HepG2 (cell line): ENCODE data around the gene PIK3R1. TPM values are rescaled to one million over a fixed set of nuclear protein-coding genes. Genes with fewer than 3 reads are reported as not detected.

Experiments used
- ATAC-seq: fragments of 200-7000 bp; cut with Tn5 transposase; 3 replicates; pipeline ENCODE4 v1.9.1; 2020; ENCODE audit warnings: mild to moderate bottlenecking, moderate library complexity
- BruUV-seq: library from RNA; stranded (reverse); fragments of 400-500 nt; replicated peaks from 2 replicates; lab custom pipeline; 2021; lab: Mats Ljungman, UMichigan
- CTCF ChIA-PET: fragments of 300-600 bp; formaldehyde crosslinking; extraction: SDS; loops from one replicate; lab custom pipeline; 2021; ENCODE audit warnings: low total read pairs, inconsistent platforms, low intra/inter-chr PET ratio; lab: Yijun Ruan, JAX
- POLR2A ChIA-PET: fragments of 350-600 bp; sonication (Branson Sonifier 250); formaldehyde crosslinking; loops from one replicate; lab custom pipeline; 2020; ENCODE audit warnings: antibody characterized with exemption, inconsistent platforms; lab: Yijun Ruan, JAX
- DNase-seq: peaks from one replicate; pipeline ENCODE4 v3.0.0-alpha.2; 2015; ENCODE audit warnings: low spot score
- FAIRE-seq: peaks from 3 replicates; lab custom pipeline; 2011; peaks lifted over from hg19 to GRCh38; lab: Jason Lieb, UNC
- H2AFZ ChIP-seq: one replicate; pipeline ENCODE4 v1.6.1; 2011; ENCODE audit warnings: low read length, inconsistent platforms
- H3K27ac ChIP-seq: fragments of 300-600 bp; 3 replicates; pipeline ENCODE4 v1.8.0; 2011; ENCODE audit warnings: mixed run types, mild to moderate bottlenecking, mixed read lengths, low read length, inconsistent platforms; ENCODE audit not compliant: insufficient read depth; ENCODE audit errors: extremely low read length
- H3K27me3 ChIP-seq, 2 experiments: fragments of 200-600 bp in 1 of 2; 2 replicates in 1 of 2; 3 replicates in 1 of 2; pipeline versions ENCODE4 v1.6.0 to v1.8.0; 2011; ENCODE audit warnings: low read length in 2 of 2, mild to moderate bottlenecking in 2 of 2, moderate library complexity in 2 of 2, inconsistent platforms in 1 of 2; ENCODE audit not compliant: insufficient read depth in 2 of 2, control insufficient read depth in 1 of 2
- H3K36me3 ChIP-seq, 2 experiments: fragments of 200-600 bp in 1 of 2; replicated peaks in 1 of 2; 2 replicates in 1 of 2; 3 replicates in 1 of 2; pipeline versions ENCODE4 v1.5.1 to v1.8.0; 2011; ENCODE audit warnings: low read length in 2 of 2, inconsistent platforms in 1 of 2; ENCODE audit not compliant: insufficient read depth in 2 of 2, control insufficient read depth in 1 of 2
- H3K4me1 ChIP-seq: 2 replicates; pipeline ENCODE4 v1.5.1; 2012; ENCODE audit warnings: low read length, inconsistent platforms; ENCODE audit not compliant: insufficient read depth
- H3K4me2 ChIP-seq: 2 replicates; pipeline ENCODE4 v1.6.0; 2011; ENCODE audit warnings: low read depth, low read length, inconsistent platforms
- H3K4me3 ChIP-seq, 3 experiments: fragments of 200-600 bp in 1 of 3; sonication (generic), shearing (Covaris generic) in 1 of 3; replicated peaks in 1 of 3; 2 replicates each; pipeline ENCODE4 v1.5.1; 2011 to 2016; ENCODE audit warnings: low read length in 3 of 3, inconsistent platforms in 2 of 3, low read depth in 2 of 3, mild to moderate bottlenecking in 2 of 3, control low read depth in 1 of 3, mixed read lengths in 1 of 3; ENCODE audit not compliant: insufficient read depth in 1 of 3
- H3K79me2 ChIP-seq: one replicate; pipeline ENCODE4 v1.6.1; 2011; ENCODE audit warnings: low read length, inconsistent platforms; ENCODE audit not compliant: insufficient read depth
- H3K9ac ChIP-seq: 2 replicates; pipeline ENCODE4 v1.6.0; 2011; ENCODE audit warnings: mild to moderate bottlenecking, low read depth, low read length, inconsistent platforms; ENCODE audit not compliant: insufficient read depth
- H3K9me3 ChIP-seq: 2 replicates; pipeline ENCODE4 v1.5.1; 2012; ENCODE audit warnings: mild to moderate bottlenecking, low read length
- H4K20me1 ChIP-seq: 2 replicates; pipeline ENCODE4 v1.6.0; 2011; ENCODE audit warnings: inconsistent platforms, mild to moderate bottlenecking, low read length, moderate library complexity; ENCODE audit not compliant: insufficient read depth
- ATM ChIP-seq: fragments of 450-650 bp; IDR thresholded peaks from 2 replicates; pipeline ENCODE4 v1.7.1; 2017; ENCODE audit warnings: mild to moderate bottlenecking, borderline replicate concordance
- ATRX ChIP-seq: sonication (generic); formaldehyde crosslinking; IDR thresholded peaks from 2 replicates; pipeline ENCODE4 v1.4.0; 2020; ENCODE audit warnings: missing genetic modification reagents, borderline replicate concordance
- BRCA1 ChIP-seq: sonication (generic); formaldehyde crosslinking; IDR thresholded peaks from 2 replicates; pipeline ENCODE4 v1.4.0; 2020; ENCODE audit warnings: missing genetic modification reagents
- CREB1 ChIP-seq, 2 experiments: fragments of 450-650 bp in 1 of 2; IDR thresholded peaks; 2 replicates each; pipeline ENCODE4 v1.6.1; 2016 to 2017; ENCODE audit warnings: control low read depth in 1 of 2, mild to moderate bottlenecking in 1 of 2, missing compliant biosample characterization in 1 of 2, missing genetic modification characterization in 1 of 2
- MEIS1 ChIP-seq: sonication (generic); formaldehyde crosslinking; IDR thresholded peaks from 2 replicates; pipeline ENCODE4 v1.9.0; 2021; ENCODE audit warnings: mild to moderate bottlenecking, missing genetic modification reagents, moderate library complexity, borderline replicate concordance
- NCOR1 ChIP-seq: fragments of 200-600 bp; sonication (generic); IDR thresholded peaks from 2 replicates; pipeline ENCODE4 v1.7.0; 2017; ENCODE audit warnings: antibody characterized with exemption, low read length, borderline replicate concordance
- RARA ChIP-seq: IDR thresholded peaks from 2 replicates; pipeline ENCODE4 v1.6.1; 2016; ENCODE audit warnings: missing genetic modification reagents, missing compliant biosample characterization
- SOX6 ChIP-seq, 2 experiments: fragments of 450-650 bp in 1 of 2; sonication (generic) in 1 of 2; formaldehyde crosslinking in 1 of 2; IDR thresholded peaks; 2 replicates each; pipeline versions ENCODE4 v1.4.0 to v1.6.1; 2017 to 2020; ENCODE audit warnings: antibody characterized with exemption in 1 of 2, mild to moderate bottlenecking in 1 of 2, missing genetic modification reagents in 1 of 2
- ZBTB42 ChIP-seq: sonication (generic); formaldehyde crosslinking; IDR thresholded peaks from 2 replicates; pipeline ENCODE4 v1.5.0; 2020; ENCODE audit warnings: mild to moderate bottlenecking, missing genetic modification reagents
- ZNF136 ChIP-seq: sonication (generic); formaldehyde crosslinking; IDR thresholded peaks from 2 replicates; pipeline ENCODE4 v1.8.1; 2022; ENCODE audit warnings: low read depth, mild to moderate bottlenecking, moderate library complexity, missing genetic modification reagents
- ZNF230 ChIP-seq: sonication (generic); formaldehyde crosslinking; IDR thresholded peaks from 2 replicates; pipeline ENCODE4 v1.4.0; 2020; ENCODE audit warnings: mild to moderate bottlenecking, missing genetic modification reagents
- ZNF629 ChIP-seq: sonication (generic); formaldehyde crosslinking; conservative IDR thresholded peaks from 2 replicates; pipeline ENCODE4 v1.5.0; 2020; ENCODE audit warnings: missing genetic modification reagents
- WGBS: methylation state at CpG from one replicate; pipeline ENCODE4 v1.1.6; 2017; ENCODE audit warnings: low lambda C conversion rate; 5-methylcytosine and 5-hydroxymethylcytosine counted together
- in situ Hi-C: cut with HindIII; loops from 2 replicates; pipeline ENCODE4 v1.10.0; 2017; ENCODE audit warnings: low pct_unique_long_range_greater_than_20kb; ENCODE audit not compliant: extremely low pct_ligation_motif_present
- intact Hi-C: fragments of 100-400 bp; cut with micrococcal nuclease; formaldehyde crosslinking; loops from one replicate; pipeline ENCODE4 v1.10.0; 2022; ENCODE audit not compliant: unreplicated experiment
- polyA plus RNA-seq, 8 experiments: library from polyadenylated mRNA; depleted of rRNA in 3 of 8; stranded (reverse) in 7 of 8; unstranded in 1 of 8; fragments of >200 nt; fragmentation: Illumina TruSeq in 4 of 8; extraction: Trizol in 4 of 8; gene quantifications; 2 replicates each; pipeline versions ENCODE4 v1.2.1 to v1.2.3, GENCODE V29; 2011 to 2016; ENCODE audit warnings: low read depth in 4 of 8, missing spikeins in 1 of 8, mixed read lengths in 1 of 8; ENCODE audit not compliant: insufficient read depth in 1 of 8
- total RNA-seq, 5 experiments: library from RNA; depleted of rRNA; stranded (reverse); fragments of >200 nt; fragmentation: Illumina TruSeq; extraction: Trizol; gene quantifications; 2 replicates each; pipeline ENCODE4 v1.2.3, GENCODE V29; 2016; ENCODE audit warnings: low read depth in 1 of 5
- TF ChIP-seq, protein P1 (sequence below): sonication (generic); formaldehyde crosslinking; IDR thresholded peaks from 2 replicates; pipeline ENCODE4 v1.9.0; 2021; ENCODE audit warnings: missing genetic modification reagents, borderline replicate concordance
- TF ChIP-seq, protein P2 (sequence below): sonication (generic); formaldehyde crosslinking; IDR thresholded peaks from 2 replicates; pipeline ENCODE4 v1.8.1; 2023; ENCODE audit warnings: mild to moderate bottlenecking, missing genetic modification reagents
- TF ChIP-seq, protein P3 (sequence below): sonication (generic); formaldehyde crosslinking; conservative IDR thresholded peaks from 2 replicates; pipeline ENCODE4 v1.4.0; 2020; ENCODE audit warnings: mild to moderate bottlenecking, missing genetic modification reagents, moderate library complexity

The PIK3R1 gene
- total and polyA plus RNA-seq, 2 of the 13 experiments (the other 11 are each of a cell fraction or from before 2014, with no cell fraction given): 8.4 to 21.3 TPM

DNA sequence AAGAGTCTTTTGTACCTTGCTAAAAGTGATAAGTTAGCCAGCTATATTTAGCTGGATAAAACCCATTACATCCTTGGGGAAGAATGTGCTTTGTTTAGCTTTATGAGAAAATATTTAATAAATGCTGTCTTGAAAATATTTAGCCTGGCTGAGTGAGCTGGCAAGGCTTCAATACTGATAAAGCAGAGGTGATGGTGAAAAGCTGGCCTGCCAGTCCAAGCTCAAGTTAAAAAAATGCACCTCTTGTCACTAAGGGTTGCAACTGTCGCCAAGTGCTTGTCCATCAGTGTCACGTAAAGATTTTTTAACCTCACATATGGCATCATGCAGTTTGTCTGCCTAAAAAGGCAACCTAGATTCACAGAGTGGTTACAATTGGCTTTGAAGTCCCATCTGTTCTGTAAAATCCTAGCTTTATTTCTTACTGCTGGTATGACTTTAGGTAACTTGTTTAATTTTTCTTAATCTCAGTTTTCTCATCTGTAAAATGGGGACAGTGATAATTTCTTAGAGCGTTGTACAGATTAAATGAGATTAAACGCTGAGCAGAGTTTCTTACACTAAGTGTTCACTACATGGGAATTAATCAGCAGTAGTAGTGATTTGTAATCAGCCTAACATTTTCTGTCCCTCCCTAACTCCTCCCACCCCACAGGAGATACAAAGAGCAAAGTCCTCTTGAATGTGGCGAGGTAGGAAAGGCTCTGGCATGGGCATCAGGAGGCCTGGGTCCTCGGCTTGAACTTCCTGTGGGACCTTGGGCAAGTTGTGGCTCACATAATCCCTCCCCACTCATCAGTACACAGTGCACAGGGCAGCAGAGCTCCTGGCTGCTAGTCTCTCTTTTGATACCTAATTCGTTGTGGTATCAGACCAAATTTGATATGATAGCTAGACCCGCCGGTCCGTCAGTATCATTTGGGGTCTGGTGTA, 48.7 kb downstream of the PIK3R1 start:
- BruUV-seq: no TSS peak
- H3K36me3 ChIP-seq: no peaks in the 10 kb centered on the region
- H4K20me1 ChIP-seq: no peaks in the 10 kb centered on the region; the same call in 1 of the 2 replicates
- no peak overlapping the region for H2AFZ ChIP-seq
- WGBS: 50% methylated on average over 6 of the region's 10 CpGs
- H3K9me3 ChIP-seq: no peaks in the 10 kb centered on the region
- H3K27ac ChIP-seq: peak overlapping the region; percentile 62
- in situ Hi-C loops: no loop called here
- POLR2A ChIA-PET: no interaction called here
- no peak overlapping the region for H3K9ac ChIP-seq
- intact Hi-C loops: no loop called here
- no peaks in the 10 kb centered on the region for H3K27me3 ChIP-seq
- peak overlapping the region; percentile 46 for H3K4me2 ChIP-seq
- CTCF ChIA-PET: no interaction called here
- peak overlapping the region in 1 of 3 experiments; percentile 7; a peak in 1 of 6 replicates for H3K4me3 ChIP-seq
- DNase-seq: peak; percentile 86
- FAIRE-seq: peak; percentile 40
- peaks cover 75% of the 10 kb centered on the region for H3K4me1 ChIP-seq
- peaks cover 30% of the 10 kb centered on the region for H3K79me2 ChIP-seq
- peak; percentile 99 for ATAC-seq
- TF ChIP-seq RARA (CRISPR knock-in tag): peak; percentile 66; the same call in 1 of the 2 replicates
- TF ChIP-seq SOX6 (IDR thresholded peaks at IDR 0.05): no peak
- TF ChIP-seq SOX6 (CRISPR knock-in tag; IDR thresholded peaks at IDR 0.05): peak; percentile 53
- TF ChIP-seq MEIS1 (CRISPR knock-in tag): 0 out of 2 replicates have a peak, but pooled peaks have one; percentile 43
- peak; percentile 92 for TF ChIP-seq ZNF629 (CRISPR knock-in tag)
- no peak for TF ChIP-seq ZBTB42 (CRISPR knock-in tag)
- no peak for TF ChIP-seq ATM
- TF ChIP-seq, protein P1, sequence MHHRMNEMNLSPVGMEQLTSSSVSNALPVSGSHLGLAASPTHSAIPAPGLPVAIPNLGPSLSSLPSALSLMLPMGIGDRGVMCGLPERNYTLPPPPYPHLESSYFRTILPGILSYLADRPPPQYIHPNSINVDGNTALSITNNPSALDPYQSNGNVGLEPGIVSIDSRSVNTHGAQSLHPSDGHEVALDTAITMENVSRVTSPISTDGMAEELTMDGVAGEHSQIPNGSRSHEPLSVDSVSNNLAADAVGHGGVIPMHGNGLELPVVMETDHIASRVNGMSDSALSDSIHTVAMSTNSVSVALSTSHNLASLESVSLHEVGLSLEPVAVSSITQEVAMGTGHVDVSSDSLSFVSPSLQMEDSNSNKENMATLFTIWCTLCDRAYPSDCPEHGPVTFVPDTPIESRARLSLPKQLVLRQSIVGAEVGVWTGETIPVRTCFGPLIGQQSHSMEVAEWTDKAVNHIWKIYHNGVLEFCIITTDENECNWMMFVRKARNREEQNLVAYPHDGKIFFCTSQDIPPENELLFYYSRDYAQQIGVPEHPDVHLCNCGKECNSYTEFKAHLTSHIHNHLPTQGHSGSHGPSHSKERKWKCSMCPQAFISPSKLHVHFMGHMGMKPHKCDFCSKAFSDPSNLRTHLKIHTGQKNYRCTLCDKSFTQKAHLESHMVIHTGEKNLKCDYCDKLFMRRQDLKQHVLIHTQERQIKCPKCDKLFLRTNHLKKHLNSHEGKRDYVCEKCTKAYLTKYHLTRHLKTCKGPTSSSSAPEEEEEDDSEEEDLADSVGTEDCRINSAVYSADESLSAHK: no peak
- TF ChIP-seq, protein P2, sequence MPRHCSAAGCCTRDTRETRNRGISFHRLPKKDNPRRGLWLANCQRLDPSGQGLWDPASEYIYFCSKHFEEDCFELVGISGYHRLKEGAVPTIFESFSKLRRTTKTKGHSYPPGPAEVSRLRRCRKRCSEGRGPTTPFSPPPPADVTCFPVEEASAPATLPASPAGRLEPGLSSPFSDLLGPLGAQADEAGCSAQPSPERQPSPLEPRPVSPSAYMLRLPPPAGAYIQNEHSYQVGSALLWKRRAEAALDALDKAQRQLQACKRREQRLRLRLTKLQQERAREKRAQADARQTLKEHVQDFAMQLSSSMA (CRISPR knock-in tag): no peak
- TF ChIP-seq ATRX (CRISPR knock-in tag): no peak
- TF ChIP-seq CREB1 (IDR thresholded peaks at IDR 0.05): no peak
- no peak for TF ChIP-seq CREB1 (CRISPR knock-in tag; IDR thresholded peaks at IDR 0.05)
- no peak for TF ChIP-seq BRCA1 (CRISPR knock-in tag)
- TF ChIP-seq ZNF136 (CRISPR knock-in tag): 0 out of 2 replicates have a peak, but pooled peaks have one; percentile 10
- TF ChIP-seq, protein P3, sequence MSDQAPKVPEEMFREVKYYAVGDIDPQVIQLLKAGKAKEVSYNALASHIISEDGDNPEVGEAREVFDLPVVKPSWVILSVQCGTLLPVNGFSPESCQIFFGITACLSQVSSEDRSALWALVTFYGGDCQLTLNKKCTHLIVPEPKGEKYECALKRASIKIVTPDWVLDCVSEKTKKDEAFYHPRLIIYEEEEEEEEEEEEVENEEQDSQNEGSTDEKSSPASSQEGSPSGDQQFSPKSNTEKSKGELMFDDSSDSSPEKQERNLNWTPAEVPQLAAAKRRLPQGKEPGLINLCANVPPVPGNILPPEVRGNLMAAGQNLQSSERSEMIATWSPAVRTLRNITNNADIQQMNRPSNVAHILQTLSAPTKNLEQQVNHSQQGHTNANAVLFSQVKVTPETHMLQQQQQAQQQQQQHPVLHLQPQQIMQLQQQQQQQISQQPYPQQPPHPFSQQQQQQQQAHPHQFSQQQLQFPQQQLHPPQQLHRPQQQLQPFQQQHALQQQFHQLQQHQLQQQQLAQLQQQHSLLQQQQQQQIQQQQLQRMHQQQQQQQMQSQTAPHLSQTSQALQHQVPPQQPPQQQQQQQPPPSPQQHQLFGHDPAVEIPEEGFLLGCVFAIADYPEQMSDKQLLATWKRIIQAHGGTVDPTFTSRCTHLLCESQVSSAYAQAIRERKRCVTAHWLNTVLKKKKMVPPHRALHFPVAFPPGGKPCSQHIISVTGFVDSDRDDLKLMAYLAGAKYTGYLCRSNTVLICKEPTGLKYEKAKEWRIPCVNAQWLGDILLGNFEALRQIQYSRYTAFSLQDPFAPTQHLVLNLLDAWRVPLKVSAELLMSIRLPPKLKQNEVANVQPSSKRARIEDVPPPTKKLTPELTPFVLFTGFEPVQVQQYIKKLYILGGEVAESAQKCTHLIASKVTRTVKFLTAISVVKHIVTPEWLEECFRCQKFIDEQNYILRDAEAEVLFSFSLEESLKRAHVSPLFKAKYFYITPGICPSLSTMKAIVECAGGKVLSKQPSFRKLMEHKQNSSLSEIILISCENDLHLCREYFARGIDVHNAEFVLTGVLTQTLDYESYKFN (CRISPR knock-in tag): peak; percentile 77
- TF ChIP-seq ZNF230 (CRISPR knock-in tag): 0 out of 2 replicates have a peak, but pooled peaks have one; percentile 28
- peak; percentile 64; the same call in 1 of the 2 replicates for TF ChIP-seq NCOR1
